Sigmoid colon (tissue), 4 donors: Measurements from ENCODE around the gene IL1R2.

ENCODE experiments used
- CTCF ChIP-seq, 4 experiments: fragments of 450-650 bp in 3 of 4; fragments of 200-600 bp in 1 of 4; IDR thresholded peaks; one replicate each; pipeline ENCODE4 v1.5.1; 2016 to 2019; ENCODE audit warnings: antibody characterized with exemption in 4 of 4, mild to moderate bottlenecking in 3 of 4, moderate library complexity in 2 of 4
- POLR2A ChIP-seq, 2 donors: fragments of 450-650 bp; IDR thresholded peaks; one replicate each; pipeline ENCODE4 v1.6.1; 2016; ENCODE audit warnings: antibody characterized with exemption in 2 of 2, mild to moderate bottlenecking in 2 of 2, moderate library complexity in 2 of 2
- POLR2AphosphoS5 ChIP-seq, 4 donors: sonication (generic); formaldehyde crosslinking; IDR thresholded peaks; one replicate each; pipeline ENCODE4 v1.6.1; 2017; ENCODE audit warnings: antibody characterized with exemption in 4 of 4

- TF ChIP-seq CTCF (IDR thresholded peaks at IDR 0.05) (no peak), POLR2A (IDR thresholded peaks at IDR 0.05) (no peak), POLR2AphosphoS5 (IDR thresholded peaks at IDR 0.05) (peak in 1 of 4 donors; percentile 31)
Measured at GRCh38 chr2:101967826-101968513, 23.8 kb upstream of the IL1R2 start.
